ENCODE measurements around the gene SPAG8. TPM values are rescaled to one million over a fixed set of nuclear protein-coding genes. Genes with fewer than 3 reads are reported as not detected.

Gene SPAG8
- total RNA-seq, 1 donor from 2014 or later, result 4.7 TPM

DNA sequence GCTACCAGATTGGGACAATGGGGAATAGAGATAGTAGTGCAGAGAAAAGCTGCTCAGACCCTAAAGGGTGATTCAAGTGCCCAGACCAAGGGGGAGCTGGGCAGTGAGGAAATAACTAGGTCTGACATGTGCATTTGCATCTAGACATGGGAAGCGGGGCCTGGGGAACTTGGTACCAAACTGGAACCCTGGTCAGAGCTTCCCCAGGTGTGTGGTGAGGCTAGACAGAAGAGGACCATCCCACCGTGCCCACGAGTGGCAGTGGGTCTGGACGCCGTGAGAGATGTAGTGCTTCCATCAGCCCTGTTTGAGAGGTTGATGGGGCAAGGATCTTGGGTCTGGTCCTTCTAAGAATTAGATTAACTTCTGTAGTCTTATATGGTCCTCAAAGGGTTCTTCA is 24.5 kb upstream of the SPAG8 start:
- DNase-seq, result no peak

DNA sequence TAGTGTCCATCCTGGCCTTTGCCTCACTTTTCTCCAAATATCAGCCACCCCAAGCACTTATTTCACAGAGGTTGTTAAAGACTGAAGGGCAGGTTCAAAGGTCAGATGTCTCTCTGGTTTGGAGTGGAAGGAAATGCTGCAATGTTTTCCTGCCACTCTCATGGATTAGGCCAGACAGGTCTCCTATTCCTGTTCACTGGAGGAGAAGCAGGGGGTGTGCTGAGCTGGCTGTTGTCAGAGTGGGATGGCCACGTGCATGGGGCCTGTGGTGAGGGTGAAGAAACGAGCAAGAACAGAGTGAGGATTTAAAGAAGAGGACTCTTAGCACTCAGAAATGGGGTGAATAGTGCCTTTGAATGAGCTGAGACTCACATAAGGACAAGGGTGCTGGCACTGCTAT is 23.7 kb upstream of the SPAG8 start:
- DNase-seq, result no peak

DNA sequence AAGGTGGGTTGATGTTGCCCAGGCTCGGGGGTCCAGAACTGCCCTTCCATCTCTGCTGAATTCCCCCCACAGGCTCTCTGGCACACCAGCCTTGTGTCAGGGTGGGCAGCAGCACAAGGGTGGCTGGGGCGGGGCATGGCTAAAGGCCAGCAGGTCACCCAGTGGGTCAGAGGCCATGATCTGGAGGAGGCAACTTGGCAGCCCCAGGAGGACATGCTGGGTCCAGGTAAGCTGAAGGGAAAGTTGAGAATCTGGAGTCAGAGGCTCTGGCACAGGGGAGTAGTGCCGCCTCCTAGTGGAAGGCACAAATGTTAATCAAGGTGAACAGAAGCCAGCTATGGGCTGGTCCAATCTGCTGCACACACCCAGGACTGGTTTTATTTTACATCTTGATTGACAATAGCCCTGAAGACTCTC is 23.2 kb upstream of the SPAG8 start:
- no peak for DNase-seq

DNA sequence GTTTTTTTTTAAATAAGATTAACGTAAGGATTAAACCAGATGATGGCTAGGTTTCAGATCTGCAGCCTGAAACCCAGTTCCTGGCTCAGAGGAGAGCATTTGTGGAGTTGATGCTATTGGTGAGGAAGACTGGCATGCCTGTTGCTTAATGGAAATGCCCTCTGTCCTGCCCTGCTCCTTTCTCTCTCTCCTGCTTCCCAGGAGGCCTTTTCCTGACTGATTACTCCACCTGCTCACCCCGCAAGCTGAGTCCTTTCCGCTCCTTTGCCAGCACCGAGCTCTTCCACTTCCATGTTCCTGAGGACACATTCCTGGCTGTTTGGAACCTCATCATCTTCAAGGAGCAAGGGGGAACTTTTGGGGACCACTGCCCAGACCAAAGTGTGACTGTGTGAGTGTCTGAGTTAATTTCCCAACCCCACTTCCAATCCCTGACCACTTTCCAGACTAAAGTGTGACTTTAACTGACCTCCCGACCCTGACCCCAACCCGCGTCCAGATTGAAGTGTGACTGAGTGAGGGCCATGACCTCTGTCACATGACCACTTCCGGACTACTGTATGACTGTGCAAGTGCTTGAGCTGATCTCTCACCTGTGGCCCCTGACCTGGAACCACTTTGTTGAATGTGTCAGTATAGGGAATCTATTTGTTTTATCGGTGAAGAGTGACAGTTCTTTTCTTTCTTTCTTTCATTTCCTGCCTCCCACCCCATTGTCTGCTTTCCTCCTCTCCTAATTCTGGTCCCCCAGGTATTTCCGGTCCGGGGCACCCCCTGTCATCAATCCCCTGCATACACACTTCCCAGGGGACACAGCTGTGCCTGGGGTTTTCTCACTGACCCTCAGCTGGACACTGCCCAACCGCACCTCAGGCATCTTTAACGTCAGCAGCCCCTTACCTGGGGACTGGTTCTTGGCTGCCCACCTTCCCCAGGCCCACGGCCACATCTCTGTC is 22.5 kb upstream of the SPAG8 start:
- DNase-seq, result no peak

DNA sequence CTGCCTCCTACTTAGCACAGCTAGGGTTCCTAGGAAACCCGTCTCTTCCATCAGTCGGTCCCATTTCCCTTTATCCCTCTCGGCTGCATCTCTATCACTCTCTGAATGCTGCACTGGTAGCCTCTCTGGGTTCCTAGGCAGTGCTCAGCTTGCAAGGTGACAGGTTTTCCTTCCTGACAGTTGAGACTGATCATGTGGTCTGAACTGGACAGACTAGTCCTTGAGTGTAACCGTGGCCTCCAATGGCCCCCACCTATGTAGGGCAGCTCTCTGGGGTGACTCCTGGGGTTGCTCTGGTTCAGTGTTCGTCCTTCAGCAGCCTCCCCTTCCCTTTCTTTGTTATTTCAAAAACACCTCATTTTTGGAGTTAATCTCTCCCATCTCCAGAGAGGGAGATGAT is 20.8 kb upstream of the SPAG8 start:
- DNase-seq, result no peak

DNA sequence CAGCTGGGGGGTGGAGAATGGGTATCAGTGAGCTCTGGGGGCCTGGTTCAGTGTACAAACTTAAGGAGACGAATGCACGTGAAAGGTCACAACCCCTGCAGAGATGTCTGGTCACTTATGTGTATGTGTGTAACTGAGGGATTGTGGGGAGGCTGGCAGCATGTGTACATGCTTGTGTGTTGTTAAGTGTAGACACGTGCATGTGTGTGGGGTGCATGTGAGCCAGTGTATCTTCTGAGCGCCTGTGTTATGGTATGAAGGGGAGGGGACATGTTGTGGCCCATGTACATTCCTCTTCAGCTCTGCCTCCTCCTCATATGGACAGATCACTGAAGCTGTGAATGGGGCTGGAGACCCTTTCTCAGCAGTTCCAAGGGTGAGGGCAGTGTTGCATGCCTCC is 19.0 kb upstream of the SPAG8 start:
- DNase-seq, result no peak

DNA sequence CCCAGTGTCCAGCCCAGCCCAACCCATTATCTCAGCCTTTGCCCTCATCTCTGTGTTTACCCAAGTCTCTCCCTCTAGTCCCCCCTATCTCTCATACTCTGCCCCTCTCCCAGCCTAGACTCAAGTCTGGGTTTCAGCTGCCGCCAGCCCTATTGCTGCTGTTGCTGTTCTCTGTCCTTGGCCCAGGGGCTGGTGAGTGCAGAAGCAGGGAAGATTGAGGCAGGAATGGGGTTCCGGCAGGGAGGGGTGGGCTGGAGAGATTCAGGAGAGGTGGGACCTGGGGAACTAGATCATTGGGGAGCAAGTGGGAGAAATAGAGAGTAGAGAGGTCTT is 17.7 kb upstream of the SPAG8 start:
- DNase-seq, result no peak

DNA sequence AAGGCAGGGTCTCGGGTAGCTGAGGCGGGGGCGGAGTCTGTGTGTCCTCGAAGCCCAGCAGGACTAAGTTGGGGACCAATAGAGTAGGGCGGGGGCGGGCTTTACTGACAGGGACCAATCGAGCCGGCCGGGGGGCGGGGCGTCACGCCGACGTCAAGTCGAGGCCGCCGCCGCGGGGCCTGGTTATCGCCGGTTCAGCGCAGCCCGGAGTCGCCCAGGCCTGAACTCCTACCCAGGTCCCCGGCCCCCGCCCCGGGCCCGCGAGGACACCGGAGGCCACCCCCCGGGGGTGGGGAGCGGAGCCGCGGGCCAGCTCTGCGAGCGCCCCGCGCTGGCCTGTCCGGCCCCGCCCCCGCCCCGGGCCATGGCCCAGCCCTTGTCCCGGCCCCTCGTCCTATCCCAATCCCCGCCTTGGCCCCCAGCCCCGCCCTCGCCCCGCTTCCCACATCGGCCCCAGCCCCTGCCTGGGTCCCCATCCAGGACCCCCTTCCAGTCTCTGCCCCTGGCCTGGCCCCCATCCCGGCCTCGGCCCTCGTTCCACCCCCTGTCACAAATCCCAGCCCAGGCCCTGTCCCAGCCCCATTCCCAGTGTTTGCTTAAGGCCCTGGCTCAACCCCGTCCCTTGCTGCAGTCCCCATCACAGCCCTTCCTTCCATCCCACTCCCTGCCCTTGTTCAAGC is 17.2 kb upstream of the SPAG8 start, which contains the start of gene TMEM8B:
Gene TMEM8B (plus strand): TSS at position 145 of the 680 bp plus-strand sequence. CDS start 220 bp downstream, at position 365.
- DNase-seq, result peak; percentile 92

DNA sequence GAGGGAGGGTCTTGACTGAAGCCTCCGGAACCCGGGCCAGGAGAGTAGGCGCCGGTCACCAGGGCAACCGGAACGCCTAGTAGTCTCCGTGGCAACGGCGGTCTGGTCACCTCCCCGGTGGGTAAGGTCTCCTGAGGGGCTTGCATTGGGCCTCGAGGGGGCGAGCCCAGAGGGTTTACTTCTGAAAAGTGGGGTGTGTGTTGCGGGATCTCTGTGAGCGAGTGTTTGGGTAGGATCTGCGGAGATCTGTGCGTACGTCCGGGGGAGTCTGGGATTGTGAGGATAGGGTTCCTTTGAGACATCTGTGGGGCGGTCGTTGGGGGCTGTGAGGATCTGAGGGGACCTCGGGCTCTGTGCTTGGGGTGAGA is 16.6 kb upstream of the SPAG8 start, which contains the start of gene FAM221B:
Gene FAM221B (minus strand): TSS at position 17 of the 368 bp plus-strand sequence. CDS start 2,571 bp downstream, outside the sequence.
- DNase-seq, result no peak

DNA sequence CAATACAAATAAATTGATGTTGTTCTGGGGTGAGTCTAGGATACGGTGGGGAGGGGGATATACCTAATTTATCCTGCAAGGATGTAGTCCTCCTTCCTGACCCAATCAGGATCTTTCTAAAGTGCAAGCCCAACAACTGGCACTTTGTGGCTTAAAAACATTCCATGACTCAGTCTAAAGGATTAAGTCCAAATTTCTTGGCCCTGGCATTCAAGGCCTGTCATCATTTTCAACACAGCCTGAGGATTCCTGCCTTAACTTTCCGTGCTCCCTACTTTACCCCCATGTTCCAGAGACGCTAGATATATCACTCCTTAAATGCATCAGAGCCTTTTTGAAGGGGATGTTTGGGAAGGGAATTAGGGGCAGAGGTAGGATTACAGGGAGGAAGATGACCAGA is 15.4 kb upstream of the SPAG8 start:
- DNase-seq, result no peak

DNA sequence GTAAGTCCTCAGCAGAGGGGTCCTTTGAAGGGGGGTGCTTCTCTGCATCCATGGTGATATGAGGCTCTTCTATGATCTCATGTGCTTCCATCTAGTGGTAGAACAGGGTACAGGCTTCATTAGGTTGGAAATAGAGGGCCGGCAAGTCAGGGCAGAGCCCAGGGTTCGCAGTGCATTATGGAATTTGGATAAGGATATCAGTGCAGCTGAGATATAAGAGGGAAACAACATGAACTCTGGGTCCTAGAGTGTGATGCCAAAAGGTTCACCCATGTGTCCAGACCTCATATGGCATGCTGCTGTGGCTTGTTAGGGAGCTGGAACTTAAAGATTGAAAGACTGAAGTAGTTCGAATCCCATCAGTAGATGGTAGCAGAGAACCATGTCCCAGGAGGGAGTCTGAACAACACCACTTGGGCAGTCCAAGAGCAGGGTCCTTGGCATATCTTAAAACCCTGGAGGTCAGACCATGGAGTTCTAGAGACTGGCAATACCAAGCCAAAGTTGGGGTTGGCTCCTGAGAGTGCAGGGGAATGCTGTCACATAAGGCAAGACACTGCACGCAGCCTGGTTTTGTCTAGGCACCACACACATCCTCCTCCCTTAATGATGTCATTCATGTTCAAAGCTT is 14.1 kb upstream of the SPAG8 start:
- DNase-seq, result no peak

DNA sequence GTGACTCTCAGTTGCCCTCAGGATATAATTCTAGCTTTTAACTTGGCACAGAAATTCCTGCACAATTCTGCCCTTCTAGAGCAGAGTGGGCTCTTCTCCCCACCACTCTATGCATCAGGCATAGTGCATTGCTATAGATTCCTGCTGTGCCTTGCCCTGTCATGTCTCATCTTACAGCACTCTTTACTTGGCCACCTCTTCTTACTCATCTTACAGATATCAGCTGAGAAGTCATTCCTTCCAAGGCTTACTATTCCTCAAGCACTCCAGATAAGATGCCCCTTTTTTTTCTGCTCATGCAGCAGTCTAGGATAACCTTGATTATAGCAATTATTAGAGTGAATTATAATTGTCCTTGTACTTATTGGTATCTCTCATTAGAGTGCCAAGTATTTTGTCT is 10.9 kb upstream of the SPAG8 start:
- no peak for DNase-seq

DNA sequence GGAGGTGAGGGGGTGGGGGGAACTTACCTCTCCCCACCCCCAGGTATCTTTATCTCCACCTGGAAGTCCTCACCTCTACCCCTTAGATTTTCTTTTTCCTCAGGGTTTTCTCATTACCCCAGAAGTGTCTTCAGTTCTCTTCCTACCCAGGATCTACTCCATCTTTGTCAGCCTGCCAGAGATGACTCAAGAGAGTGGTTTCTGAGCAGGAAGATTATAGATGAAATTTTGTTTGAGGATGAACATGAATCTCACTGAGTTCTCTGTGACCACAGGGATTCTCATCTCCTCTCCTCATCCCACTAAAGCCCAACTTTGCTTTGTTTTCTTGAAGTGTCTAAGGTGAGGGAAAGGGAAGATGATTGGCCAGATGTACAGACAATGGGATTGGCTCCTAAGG is 8.0 kb upstream of the SPAG8 start:
- DNase-seq, result no peak

DNA sequence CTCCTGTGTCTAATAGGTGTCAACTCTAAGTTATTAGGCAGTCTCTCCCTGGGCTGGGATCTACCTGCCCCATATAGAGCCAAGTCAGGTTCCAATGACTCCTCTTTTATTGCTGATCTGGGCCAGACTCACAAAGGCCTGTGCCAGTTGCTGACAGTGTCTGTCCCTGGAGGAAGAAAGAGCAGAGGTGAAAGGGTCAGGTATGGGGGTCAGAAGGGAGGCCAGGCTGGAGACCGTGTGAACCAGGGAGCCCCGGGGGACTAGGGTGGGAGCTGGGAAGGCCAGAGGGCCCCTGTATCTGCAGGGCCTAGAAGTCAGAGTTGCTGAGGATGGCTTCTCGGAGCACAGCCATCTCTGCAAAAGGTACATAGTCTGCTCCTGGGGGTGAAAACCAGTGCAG is 6.3 kb upstream of the SPAG8 start:
- DNase-seq, result no peak

DNA sequence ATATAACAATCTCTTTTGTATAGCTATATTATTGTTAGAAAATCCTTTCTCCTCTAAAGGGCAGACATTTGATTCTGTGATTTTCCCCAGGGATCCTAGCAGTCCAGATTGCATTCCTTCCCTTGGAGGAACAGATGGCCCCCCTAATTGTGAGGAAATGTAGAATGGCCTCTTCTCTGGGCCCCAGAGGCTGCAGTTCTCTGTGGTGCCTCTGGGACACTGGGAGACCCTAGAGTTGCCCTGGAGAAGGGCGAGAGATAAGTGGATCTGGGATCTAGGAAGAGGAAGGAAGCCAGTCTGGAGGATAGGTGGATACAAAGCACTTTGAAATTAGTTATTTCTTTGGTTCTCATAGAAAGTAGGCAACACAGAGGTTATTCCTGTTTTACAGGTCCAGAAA is 4.6 kb upstream of the SPAG8 start:
- DNase-seq, result no peak

DNA sequence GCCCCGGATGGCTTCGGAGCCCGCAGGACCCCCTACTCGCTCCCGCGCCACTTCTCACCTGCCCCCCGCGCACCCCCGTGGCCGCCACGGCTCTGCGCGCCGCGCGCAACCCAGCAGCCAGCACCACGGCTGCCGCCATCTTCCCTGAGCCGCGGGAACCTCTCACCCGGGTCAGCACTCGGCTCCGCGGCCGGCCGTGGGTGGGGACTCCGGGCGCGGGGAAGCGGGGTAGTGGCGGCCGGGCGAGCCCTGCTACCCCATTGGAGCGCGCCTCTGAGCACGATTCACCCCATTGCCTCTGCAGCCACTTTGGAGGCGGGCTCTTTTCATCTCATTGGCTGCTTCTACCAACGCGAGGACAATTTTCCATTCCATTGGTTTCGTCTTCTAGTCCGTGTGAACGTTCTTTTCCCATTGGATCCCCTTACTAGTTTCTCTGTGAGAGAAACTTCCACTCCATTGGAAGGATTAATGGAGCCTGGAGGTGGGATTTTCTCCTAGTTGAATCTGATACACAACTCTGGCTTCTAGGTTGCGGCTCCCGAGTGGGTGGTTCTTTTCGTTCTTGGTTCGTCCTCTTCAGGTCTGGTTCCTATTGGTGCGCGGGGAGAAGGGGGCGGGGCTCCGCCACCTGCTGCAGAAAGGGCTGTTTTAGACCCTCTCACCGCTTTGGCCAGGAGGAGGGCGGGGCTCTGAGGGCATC is 2.9 kb upstream of the SPAG8 start, which contains the start of gene HINT2:
Gene HINT2 (minus strand): TSS at position 202 of the 703 bp plus-strand sequence. CDS start 63 bp downstream, at position 139.
- DNase-seq, result peak; percentile 97

DNA sequence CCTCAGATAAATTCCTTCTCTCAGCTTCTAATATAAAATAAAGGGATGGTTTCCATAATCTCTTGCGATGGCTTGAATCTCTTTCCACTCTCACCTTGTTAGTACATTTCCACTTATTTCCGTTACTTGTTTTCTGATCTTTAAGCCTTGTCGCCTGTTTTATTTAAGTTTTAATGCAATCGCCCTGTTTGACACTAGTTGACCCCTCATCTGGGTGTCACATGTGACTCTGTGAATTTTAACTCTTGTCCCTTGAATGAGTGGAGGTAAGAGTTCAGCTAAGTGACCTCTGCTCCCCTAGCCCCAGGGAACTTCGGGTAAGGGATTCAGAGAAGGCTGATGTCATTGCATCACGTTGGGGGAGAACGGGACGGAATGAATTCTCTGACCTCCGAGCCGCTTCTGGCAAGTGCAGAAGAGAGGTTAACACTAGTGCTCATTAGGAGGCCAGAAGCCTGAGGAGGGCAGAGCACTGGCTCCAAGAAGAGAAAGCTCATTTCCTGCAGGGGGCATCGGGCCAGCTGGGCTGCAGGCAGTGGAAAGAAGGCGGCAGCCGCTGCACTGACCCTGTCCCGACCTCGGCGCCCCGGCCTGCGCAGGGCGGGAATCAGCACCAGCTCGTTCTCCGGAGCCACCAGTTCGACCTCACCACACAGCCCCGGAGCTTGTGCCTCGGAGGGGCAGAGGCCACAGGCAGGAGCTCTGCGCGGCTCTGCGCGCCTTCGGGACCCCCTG is 2.2 kb upstream of the SPAG8 start:
- DNase-seq, result no peak

DNA sequence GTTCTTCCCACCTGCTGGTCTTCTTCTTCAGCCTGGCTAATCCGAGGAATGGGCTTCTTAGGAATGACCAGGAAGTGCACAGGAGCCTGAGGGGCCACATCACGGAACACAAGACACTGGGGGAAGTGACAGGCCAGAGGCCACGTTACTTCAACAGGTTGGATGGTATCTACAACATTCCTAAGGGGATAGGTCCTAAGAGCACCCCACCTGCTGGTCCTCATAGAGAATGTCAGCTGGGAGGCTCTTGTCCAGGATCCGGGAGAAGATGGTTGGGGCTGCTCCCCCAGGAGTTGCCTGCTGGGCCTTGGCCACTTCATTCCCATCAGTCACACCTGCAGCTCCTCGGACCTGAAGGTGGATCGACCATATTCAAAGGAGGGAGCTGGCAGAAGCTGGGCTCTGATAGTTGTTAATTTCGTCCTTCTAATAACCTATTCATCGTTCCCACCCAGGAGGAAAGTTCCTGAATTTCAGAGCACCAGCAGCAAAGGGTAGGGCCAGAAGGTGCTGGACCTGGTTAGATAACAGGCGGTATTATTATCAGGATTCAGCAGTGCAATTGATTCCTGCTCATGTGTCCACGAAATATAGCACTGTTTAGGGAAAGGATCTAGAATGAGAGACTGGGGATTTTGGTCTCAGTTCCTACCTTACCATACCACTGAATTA is 1.5 kb upstream of the SPAG8 start:
- no peak for DNase-seq

DNA sequence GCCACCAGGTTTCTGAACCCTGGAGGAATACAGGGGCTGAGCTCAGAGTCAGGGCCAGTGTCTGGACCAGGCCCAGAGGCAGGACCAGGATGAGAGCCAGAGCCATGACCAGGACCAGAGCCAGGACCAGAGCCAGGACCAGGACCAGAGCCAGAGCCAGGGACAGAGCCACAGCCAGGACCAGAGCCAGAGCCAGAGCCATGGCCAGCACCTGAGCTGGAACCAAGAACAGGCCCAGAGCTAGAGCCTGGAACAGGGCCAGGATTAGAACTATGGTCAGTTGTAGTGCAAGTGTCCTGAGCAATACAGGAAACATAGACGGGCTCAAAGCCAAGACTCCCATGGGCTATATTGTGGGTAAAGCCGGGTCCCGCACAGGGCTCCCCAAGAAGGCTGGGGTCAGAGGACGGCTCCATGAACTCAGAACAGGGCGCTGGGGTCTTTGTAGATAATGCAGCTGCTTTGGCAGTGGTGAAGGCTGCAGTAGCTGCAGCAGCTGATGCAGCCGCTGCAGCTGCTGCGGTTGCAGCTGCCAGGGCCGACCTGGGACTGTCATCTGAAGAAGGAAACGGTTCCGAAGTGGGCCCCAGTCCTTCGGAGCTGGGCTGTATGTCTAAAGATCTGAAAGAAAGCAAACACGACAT is 559 bp downstream of the SPAG8 start:
- no peak for DNase-seq

DNA sequence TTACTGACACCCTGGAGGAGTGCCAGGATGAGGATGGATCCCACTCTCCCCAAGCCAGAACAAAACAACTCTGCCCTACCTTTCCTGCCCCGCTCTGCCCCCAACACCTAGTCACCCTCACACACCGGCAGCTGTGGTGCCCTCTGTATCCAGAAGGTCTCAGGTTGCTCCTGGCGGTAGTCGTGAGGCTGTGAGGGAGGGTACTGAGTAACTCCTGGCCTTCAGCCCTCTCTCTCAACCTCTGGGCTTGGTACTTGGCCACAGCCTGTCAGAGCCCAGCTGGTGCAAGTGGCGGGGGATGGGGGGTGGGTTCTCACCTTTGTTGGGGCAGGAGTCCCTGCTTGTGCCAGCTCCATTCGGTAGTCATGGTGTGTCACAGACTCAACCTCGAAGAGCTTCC is 1.9 kb downstream of the SPAG8 start:
- DNase-seq, result no peak

DNA sequence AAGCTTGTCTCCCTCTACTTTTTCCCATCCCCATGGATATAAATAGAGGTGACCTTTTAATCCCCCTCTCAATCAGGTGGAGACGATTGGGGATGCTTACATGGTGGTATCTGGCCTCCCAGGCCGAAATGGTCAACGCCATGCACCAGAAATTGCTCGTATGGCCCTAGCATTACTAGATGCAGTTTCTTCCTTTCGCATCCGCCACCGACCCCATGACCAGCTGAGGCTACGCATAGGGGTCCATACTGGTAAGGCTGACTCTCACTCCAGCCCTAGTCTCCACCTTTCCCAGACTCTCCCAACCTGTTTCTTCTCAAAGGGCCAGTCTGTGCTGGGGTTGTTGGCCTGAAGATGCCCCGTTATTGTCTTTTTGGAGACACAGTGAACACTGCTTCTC is 3.6 kb downstream of the SPAG8 start:
- DNase-seq, result no peak
